ENCODE results near the gene CSGALNACT2.
"Not testable (repeated sequence)": the region's sequence is repeated elsewhere in the genome, so short reads cannot be mapped to it uniquely, and the experiment has no call there.

Gene CSGALNACT2

GRCh38 chr10:43145936-43146335 is 7.7 kb downstream of the CSGALNACT2 start:
- not testable (repeated sequence) for DNase-seq

GRCh38 chr10:43151371-43151770 is 13.1 kb downstream of the CSGALNACT2 start:
- DNase-seq = no peak

GRCh38 chr10:43153901-43154300 is 15.7 kb downstream of the CSGALNACT2 start:
- no peak for DNase-seq

- no peak for DNase-seq
Observed at GRCh38 chr10:43155221-43155620, 17.0 kb downstream of the CSGALNACT2 start.

DNA sequence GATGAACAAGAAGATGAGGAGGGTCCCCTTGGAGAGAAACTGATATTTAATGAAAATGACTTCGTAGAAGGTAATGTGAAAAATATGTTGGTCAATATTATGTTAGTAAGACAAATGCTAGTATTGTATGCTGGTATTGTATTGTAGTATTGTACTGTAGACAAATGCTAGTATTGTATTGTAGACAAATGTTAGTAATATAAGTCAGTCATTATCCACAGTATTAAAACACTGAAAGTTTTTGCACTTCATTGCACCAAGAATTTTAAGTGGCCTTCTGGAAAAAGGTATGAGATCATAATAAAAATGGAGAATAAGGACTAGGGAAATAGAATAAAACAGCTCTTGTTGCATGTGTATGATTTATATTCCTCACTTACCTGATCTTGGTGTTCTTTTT is 17.5 kb downstream of the CSGALNACT2 start:
- no peak for DNase-seq

DNA sequence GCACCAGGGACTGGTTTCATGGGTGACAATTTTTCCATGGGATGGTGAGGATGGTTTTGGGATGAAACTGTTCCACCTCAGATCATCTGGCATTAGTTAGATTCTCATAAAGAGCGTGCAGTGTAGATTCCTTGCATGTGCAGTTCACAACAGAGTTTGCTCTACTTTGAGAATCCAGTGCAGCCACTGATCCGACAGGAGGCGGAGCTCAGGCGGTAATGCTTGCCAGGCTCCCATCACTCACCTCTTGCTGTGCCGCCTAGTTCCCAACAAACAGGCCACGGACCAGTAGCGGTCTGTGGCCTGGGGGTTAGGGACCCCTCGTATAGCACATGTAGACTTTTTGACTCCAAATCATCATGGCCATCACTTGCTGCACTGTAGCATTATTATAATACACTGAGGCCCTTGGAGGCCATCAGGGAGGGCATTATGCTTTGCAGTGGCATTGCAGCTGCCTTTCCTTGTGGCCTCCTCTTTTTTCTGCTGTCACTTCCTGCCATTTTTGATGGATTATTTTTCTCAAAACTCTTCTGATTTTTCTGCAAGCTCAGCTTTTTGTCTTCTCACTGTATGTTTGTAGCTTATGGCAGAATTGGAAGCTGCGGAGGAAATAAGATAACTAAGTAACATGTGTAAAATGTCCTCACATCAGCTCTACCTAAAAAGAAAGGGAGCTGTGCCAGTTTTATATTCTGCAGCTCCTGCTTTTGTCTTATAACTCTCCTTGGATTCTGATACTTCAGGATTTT is 18.5 kb downstream of the CSGALNACT2 start:
- DNase-seq = no peak

DNA sequence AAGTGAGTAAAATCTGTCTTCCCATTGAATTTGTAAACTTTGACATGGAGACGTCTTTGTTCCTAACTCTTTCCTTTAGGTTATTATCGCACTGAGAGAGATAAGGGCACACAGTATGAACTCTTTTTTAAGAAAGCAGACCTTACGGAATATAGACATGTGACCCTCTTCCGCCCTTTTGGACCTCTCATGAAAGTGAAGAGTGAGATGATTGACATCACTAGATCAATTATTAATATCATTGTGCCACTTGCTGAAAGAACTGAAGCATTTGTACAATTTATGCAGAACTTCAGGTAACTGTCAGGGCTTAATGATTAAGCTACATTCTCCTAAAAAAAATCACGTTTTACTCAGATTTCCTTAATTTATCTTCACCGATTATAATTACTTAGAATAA is 20.4 kb downstream of the CSGALNACT2 start:
- no peak for DNase-seq

DNA sequence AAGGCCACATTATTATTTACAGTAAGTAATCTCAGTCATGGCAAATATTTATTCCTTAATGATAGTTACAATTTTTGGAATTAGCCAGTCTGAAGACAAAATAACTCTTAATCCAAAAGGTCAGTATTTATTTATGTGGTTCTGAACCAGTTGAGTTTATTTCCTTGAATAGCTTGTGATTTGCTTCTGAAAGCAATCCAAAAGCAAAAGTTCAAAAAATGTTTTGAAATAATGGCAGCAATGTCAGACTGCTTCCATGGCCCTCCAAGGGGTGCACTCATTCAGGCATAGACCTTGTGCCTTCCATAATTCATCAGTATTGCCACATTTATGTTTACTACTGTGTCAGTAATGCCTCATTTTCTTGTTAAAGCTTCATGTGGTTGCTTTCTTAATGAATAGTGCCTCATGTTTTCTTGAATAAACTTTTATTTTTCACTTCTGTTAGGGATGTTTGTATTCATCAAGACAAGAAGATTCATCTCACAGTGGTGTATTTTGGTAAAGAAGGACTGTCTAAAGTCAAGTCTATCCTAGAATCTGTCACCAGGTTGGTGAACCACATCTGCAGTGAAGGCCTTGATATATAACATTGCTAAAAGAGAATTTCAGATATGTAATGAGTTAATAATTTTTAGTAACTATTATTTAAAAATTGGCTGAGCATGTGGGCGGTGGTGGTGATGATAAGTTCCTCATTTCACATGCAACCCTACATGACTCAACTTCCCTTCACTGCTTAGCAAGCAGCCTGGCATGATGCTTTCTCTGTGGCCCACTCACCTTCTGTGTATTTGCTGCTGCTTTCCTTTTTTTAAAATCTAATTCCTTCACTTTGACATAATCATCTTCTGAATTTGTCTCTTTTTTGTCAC is 22.0 kb downstream of the CSGALNACT2 start:
- no peak for DNase-seq

DNA sequence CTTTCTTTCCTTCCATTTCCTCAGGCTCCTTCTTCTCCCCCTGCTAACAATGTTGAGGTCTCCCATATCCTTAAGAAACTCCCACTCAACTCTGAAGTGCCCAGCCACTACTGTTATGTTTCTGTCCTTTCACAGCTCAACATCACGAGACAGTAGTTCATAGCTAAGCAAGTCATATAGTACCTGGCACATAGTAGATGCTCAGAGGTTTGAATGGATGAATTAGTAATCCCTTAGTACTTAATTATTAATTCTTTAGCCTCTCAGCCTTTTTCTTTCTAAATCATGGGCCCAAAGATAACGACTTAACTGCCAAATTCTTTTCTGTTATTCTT is 22.6 kb downstream of the CSGALNACT2 start:
- no peak for DNase-seq

DNA sequence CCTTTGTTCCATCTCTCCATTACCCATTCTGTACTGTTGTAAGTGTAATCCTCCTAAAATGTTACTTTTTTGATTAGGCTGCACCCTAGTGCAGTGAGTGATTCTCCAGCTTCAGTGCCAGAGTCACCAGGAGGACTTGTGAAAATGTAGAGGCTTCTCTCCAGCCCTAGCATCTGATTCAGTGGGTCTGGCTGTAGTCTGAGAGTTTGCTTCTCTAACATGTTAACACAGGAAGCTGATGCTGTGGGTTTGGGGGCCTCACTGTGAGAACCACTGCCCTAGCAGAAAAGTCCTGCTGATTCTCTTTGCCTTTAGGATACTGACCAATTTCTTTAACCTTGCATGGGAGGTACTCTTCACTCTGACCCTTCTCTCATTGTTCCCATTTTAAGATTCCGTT is 24.4 kb downstream of the CSGALNACT2 start:
- DNase-seq = no peak

DNA sequence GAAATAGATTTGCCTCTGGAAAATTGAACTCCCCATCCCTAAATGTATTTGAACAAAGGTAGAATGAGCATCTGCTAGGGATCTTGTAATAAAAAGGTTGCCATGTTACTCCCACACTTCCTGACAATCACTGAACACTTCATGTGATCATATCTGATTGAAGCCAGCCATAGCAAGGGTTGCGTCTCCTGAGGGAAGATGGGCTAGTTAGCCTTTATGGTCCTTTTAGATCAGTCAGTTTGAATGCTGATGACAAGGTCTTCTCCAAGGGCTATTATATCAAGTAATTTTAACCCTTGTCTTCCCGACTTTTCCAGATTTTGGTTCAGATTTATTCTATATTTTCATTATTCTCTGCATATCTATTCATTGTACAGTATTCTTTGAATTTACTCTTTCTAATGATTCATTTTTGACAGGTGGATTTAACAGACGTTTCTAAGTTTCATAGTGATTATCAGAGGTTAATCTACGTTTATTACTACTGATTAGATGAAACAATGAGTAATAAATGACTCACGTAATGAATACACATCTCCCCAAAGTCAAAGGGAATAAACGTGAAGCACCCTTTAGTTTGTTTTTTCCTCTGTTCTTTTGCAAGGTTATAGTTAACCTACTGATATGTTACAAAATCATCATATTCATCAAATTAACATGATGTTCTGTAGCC is 28.1 kb downstream of the CSGALNACT2 start:
- DNase-seq = no peak

DNA sequence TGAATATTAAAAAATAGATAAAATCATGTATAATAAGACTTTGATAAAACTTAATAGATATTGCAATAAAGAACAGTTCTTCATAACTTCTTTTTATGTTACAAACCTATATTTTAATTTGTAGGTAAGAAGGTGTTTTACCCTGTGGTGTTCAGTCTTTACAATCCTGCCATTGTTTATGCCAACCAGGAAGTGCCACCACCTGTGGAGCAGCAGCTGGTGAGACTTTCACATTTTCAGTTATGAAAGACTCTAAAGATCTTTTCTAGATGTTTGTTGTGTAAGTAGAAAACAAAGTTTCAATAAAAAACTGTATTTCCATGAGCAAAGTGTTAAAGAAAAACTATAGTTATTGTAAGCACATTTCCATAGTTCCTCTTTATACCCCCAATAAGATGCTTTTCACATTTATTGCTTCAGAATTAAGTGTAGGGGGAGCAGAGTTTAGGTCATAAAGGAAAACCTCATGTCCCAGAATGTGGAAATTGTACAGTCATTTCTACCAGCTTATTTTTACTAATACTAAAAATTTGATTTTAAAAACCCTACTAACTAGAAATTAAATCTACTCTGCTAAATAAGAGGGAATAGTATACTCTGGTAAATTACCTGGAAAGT is 28.7 kb downstream of the CSGALNACT2 start:
- no peak for DNase-seq

DNA sequence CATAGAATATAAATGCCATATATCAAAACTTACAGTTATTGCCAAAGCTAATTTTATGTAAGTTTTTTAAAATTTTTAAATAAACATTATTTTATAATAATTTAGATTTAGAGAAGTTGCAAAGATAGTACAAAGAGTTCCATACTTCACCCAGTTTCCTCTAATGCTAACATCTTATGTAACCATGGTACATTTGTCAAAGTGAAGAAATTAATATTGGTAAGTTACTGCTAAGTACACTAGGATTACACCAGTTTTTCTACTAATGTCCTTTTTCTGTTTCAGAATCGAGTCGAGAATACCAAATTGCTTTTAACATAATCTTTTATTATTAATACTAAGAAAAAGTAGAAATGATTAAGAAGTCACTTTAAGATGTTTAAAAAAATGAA is 29.2 kb downstream of the CSGALNACT2 start:
- DNase-seq = no peak

DNA sequence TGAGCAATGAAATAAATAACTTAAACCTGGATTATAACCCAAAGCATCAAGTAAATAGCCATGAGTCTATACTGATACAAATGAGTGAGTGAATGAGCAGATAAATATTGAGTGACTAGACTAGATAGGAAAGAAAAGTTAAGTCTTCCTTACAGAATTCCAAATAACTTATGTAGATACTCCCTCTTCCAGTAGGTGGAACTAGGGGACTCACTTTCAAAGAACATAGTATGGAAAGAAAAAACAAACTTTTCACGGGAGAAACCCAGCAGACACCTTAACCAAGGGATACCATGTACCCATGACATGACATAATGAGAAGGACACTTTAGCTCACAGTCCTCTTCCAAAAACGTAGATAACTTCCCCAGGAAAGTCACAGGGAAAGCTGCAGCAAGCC is 32.2 kb downstream of the CSGALNACT2 start:
- no peak for DNase-seq

GRCh38 chr10:43172645-43173044 is 34.4 kb downstream of the CSGALNACT2 start:
- no peak for DNase-seq

GRCh38 chr10:43173120-43173519 is 34.9 kb downstream of the CSGALNACT2 start:
- no peak for DNase-seq

DNA sequence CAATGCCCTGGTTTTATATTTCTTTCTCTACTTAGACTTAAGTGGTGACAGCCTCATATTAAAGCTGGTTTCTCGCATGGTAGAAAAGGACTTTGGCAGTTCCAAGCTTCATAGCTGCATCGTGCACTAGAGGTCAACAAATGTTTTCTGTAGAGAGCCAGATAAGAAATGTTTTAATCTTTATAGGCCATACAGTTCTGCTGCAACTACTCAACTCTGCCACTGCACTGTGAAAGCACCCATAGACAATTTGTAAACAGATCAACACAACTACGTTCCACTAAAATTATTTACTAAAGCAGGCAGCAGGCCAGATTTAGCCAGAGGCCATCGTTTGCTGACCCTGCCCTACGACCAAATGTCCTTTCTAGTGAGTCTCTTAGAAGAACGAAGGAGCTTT is 36.7 kb downstream of the CSGALNACT2 start:
- DNase-seq = no peak

DNA sequence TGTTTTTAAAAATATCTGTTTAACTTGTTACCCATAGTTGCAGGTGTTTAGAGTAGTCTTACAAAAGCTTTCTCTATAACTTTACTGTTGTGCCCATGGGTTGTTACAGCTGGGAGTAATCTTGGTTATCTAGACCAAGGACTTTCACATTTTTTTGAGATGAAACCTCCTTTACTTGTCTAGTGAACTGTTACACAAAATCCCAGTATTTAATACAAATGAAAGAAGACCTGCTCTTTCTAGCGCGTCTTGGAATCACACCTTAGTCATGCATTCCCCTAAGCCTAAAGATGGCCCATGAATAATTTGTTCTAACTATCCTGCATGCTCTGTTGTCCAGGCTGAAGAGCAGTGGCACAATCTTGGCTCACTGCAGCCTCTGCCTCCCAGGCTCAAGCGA is 38.0 kb downstream of the CSGALNACT2 start:
- DNase-seq = no peak

DNA sequence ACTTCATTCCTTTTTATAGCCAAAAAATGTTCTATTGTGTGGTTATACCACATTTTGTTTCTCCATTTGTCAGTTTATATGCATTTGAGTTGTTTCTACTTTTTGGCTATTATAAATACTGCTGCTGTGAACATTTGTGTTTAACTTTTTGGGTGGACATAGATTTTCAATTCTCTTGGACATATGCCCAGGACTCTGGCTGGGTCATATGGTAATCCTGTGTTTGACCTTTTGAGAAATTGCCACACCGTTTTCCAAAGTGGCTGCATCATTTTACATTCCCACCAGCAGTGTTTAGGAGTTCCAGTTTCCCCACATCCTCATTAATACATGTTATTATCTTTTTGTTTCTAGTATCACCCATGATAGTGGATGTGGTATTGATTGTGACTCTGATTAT is 39.4 kb downstream of the CSGALNACT2 start:
- no peak for DNase-seq

DNA sequence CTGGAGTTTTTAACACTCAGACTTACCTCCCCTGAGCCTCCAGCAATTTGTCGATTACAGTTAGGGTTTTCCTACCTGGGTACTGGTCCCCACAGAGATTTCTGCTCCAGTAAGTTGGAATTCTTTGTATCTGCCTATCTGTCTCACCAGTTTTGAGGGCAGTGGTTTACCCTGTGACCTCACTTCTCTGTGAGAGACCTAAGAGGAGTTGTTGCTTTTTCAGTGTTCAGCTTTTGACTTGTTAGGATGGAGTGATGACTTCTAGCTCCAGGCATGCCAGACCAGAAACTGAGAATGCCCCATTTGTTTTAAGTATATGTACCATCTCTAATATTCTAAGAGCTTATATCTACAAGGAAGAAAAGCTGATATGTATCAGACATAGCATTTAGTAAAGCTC is 42.9 kb downstream of the CSGALNACT2 start:
- no peak for DNase-seq

- DNase-seq = not testable (repeated sequence)
Observed at GRCh38 chr10:43183764-43184163, 45.5 kb downstream of the CSGALNACT2 start.

DNA sequence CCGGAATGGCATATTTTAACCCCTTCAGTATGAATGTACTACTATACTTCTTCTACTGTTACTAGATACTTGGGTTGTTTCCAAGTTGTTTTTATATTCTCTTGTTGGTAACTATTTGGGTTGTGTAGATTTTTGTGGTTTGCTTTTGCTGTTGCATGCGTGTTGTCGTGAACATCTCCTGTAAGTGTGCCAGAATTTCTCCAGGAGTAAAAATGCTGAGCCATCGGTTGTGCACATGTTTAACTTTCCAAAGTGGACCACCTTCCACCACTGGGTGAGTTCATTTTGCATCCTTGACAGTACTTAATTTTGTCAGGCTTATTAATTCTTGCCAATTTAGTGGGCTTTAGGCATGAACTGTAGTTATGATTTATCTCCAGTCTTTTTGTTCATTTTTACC is 47.9 kb downstream of the CSGALNACT2 start:
- DNase-seq = no peak

- no peak for DNase-seq
Observed at GRCh38 chr10:43187213-43187612, 49.0 kb downstream of the CSGALNACT2 start.

Data from femur (tissue), 1 donor.